SU-DHL-6 (cell line): ENCODE measurements around the gene ARHGDIB.
A peak's percentile ranks its signal among the peaks of the same experiment; 100 is the strongest.

Source experiments
- H2AFZ ChIP-seq: fragments of 200-600 bp; sonication (generic); 2 replicates; pipeline ENCODE4 v1.6.1; 2014; ENCODE audit warnings: low read depth, mild to moderate bottlenecking, moderate library complexity, mixed read lengths, antibody characterized with exemption, low read length; ENCODE audit not compliant: severe bottlenecking
- H3F3A ChIP-seq: fragments of 200-600 bp; shearing (Covaris generic); 2 replicates; pipeline ENCODE4 v1.6.0; 2016; ENCODE audit warnings: antibody characterized with exemption, mild to moderate bottlenecking; ENCODE audit not compliant: insufficient read depth
- H3K27ac ChIP-seq: fragments of 200-600 bp; sonication (generic); 2 replicates; pipeline ENCODE4 v1.5.1; 2016; ENCODE audit warnings: low read depth, mild to moderate bottlenecking, low read length, moderate library complexity, mixed read lengths
- H3K27me3 ChIP-seq: fragments of 200-600 bp; sonication (generic), shearing (Covaris generic); 2 replicates; pipeline ENCODE4 v1.6.0; 2014; ENCODE audit warnings: mild to moderate bottlenecking, low read length
- H3K36me3 ChIP-seq: fragments of 200-600 bp; sonication (generic); 2 replicates; pipeline ENCODE4 v1.6.1; 2014; ENCODE audit warnings: mild to moderate bottlenecking, low read length, mixed read lengths
- H3K4me2 ChIP-seq: fragments of 300-600, 200-600 bp; shearing (Covaris generic), sonication (generic); 2 replicates; pipeline ENCODE4 v1.6.0; 2014; ENCODE audit warnings: low read length, low read depth, mild to moderate bottlenecking; ENCODE audit not compliant: poor library complexity, severe bottlenecking
- H3K4me3 ChIP-seq: fragments of 200-600 bp; sonication (generic); 2 replicates; pipeline ENCODE4 v1.5.1; 2014; ENCODE audit warnings: antibody characterized with exemption, low read length, mild to moderate bottlenecking, mixed read lengths; ENCODE audit not compliant: insufficient read depth, poor library complexity, severe bottlenecking
- H3K79me2 ChIP-seq: fragments of 200-600 bp; sonication (generic); 2 replicates; pipeline ENCODE4 v1.6.1; 2014; ENCODE audit warnings: mild to moderate bottlenecking, low read length, moderate library complexity; ENCODE audit not compliant: insufficient read depth
- H3K9ac ChIP-seq: fragments of 200-600 bp; sonication (generic); 2 replicates; pipeline ENCODE4 v1.7.0; 2014; ENCODE audit warnings: mild to moderate bottlenecking, low read length
- H3K9me2 ChIP-seq: fragments of 200-600 bp; sonication (generic); replicated peaks from 2 replicates; pipeline ENCODE4 v1.6.1; 2014; ENCODE audit warnings: low read length; ENCODE audit not compliant: insufficient read depth
- H3K9me3 ChIP-seq: fragments of 200-600 bp; sonication (generic); 2 replicates; pipeline ENCODE4 v1.6.1; 2014; ENCODE audit warnings: low read length, mixed read lengths; ENCODE audit not compliant: insufficient read depth
- H4K20me1 ChIP-seq: fragments of 200-600 bp; sonication (generic); 2 replicates; pipeline ENCODE4 v1.6.1; 2014; ENCODE audit warnings: low read depth, mild to moderate bottlenecking, antibody characterized with exemption, low read length, moderate library complexity, mixed read lengths
- EZH2phosphoT487 ChIP-seq: fragments of 200-600 bp; sonication (generic), shearing (Covaris generic); conservative IDR thresholded peaks from 2 replicates; pipeline ENCODE4 v1.6.1; 2018; ENCODE audit warnings: mild to moderate bottlenecking, antibody characterized with exemption, low read length, moderate library complexity, mixed read lengths
- TF ChIP-seq, protein P1 (sequence below): fragments of 200-600 bp; sonication (generic); IDR thresholded peaks from one replicate; pipeline ENCODE4 v1.5.1; 2017; ENCODE audit warnings: antibody characterized with exemption, mild to moderate bottlenecking, low read length, moderate library complexity; ENCODE audit not compliant: insufficient read depth, poor library complexity, severe bottlenecking

ARHGDIB gene

DNA sequence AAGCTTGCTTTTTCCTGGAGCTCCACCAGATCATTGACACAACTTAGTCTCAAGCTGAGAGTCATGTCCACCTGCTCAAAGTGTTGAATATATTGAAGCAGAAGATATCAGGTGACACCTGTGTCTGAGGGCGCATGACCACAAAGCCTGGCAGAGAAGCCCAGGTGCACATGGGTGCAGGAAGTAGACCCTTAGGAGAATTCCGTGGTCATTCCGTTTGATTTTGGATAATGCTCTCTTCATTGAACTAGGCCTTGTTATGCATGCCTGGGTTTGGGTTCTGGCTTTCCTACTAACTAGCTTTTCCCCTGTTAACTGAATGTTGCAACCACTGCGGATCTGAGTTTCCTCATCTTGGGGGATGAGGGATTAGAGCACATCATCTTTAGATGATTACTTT, 7.1 kb downstream of the ARHGDIB start:
- Histone ChIP-seq H3K9me3 (no peaks in the 10 kb centered on the region), H4K20me1 (peaks cover 28% of the 10 kb centered on the region), H3K9me2 (no peaks in the 10 kb centered on the region), H3K9ac (0 out of 2 replicates have a peak overlapping the region, but pooled peaks have one; percentile 29), H3F3A (peaks cover 86% of the 10 kb centered on the region), H3K27me3 (no peaks in the 10 kb centered on the region), H3K4me2 (peak overlapping the region; percentile 98), H3K36me3 (peaks cover 6% of the 10 kb centered on the region; the same call in 1 of the 2 replicates), H3K79me2 (peaks cover 94% of the 10 kb centered on the region), H3K27ac (peak overlapping the region; percentile 96), H2AFZ (no peak overlapping the region), H3K4me3 (peak overlapping the region; percentile 10)
- TF ChIP-seq, protein P1, sequence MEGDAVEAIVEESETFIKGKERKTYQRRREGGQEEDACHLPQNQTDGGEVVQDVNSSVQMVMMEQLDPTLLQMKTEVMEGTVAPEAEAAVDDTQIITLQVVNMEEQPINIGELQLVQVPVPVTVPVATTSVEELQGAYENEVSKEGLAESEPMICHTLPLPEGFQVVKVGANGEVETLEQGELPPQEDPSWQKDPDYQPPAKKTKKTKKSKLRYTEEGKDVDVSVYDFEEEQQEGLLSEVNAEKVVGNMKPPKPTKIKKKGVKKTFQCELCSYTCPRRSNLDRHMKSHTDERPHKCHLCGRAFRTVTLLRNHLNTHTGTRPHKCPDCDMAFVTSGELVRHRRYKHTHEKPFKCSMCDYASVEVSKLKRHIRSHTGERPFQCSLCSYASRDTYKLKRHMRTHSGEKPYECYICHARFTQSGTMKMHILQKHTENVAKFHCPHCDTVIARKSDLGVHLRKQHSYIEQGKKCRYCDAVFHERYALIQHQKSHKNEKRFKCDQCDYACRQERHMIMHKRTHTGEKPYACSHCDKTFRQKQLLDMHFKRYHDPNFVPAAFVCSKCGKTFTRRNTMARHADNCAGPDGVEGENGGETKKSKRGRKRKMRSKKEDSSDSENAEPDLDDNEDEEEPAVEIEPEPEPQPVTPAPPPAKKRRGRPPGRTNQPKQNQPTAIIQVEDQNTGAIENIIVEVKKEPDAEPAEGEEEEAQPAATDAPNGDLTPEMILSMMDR, result no peak
- no peak for TF ChIP-seq EZH2phosphoT487

GRCh38 chr12:14953752-14954151, 7.6 kb downstream of the ARHGDIB start:
- peaks cover 90% of the 10 kb centered on the region for H3F3A ChIP-seq
- H3K9ac ChIP-seq, result peak overlapping the region; percentile 29; the same call in 1 of the 2 replicates
- TF ChIP-seq, protein P1, result no peak
- no peak for TF ChIP-seq EZH2phosphoT487
- no peaks in the 10 kb centered on the region for H3K9me3 ChIP-seq
- H3K9me2 ChIP-seq, result no peaks in the 10 kb centered on the region
- H3K27me3 ChIP-seq, result no peaks in the 10 kb centered on the region
- peak overlapping the region; percentile 96 for H3K27ac ChIP-seq
- peaks cover 9% of the 10 kb centered on the region; the same call in 1 of the 2 replicates for H3K36me3 ChIP-seq
- peak overlapping the region; percentile 98 for H3K4me2 ChIP-seq
- H2AFZ ChIP-seq, result no peak overlapping the region
- H3K4me3 ChIP-seq, result peak overlapping the region; percentile 10
- peaks cover 28% of the 10 kb centered on the region for H4K20me1 ChIP-seq
- peaks cover 89% of the 10 kb centered on the region for H3K79me2 ChIP-seq

GRCh38 chr12:14952299-14952921, 9.0 kb downstream of the ARHGDIB start:
- no peak for TF ChIP-seq EZH2phosphoT487
- TF ChIP-seq, protein P1, result no peak
- peaks cover 86% of the 10 kb centered on the region for H3K79me2 ChIP-seq
- no peaks in the 10 kb centered on the region for H3K9me2 ChIP-seq
- H3K36me3 ChIP-seq, result peaks cover 21% of the 10 kb centered on the region
- H3K4me3 ChIP-seq, result no peak overlapping the region
- H3F3A ChIP-seq, result peaks cover 84% of the 10 kb centered on the region
- no peak overlapping the region for H3K9ac ChIP-seq
- H3K27me3 ChIP-seq, result no peaks in the 10 kb centered on the region
- H2AFZ ChIP-seq, result no peak overlapping the region
- peaks cover 24% of the 10 kb centered on the region for H4K20me1 ChIP-seq
- H3K9me3 ChIP-seq, result no peaks in the 10 kb centered on the region
- peak overlapping the region; percentile 98 for H3K4me2 ChIP-seq
- H3K27ac ChIP-seq, result peak overlapping the region; percentile 96
